Measurements from ENCODE around the gene DRICH1.

- TF ChIP-seq, protein P1, sequence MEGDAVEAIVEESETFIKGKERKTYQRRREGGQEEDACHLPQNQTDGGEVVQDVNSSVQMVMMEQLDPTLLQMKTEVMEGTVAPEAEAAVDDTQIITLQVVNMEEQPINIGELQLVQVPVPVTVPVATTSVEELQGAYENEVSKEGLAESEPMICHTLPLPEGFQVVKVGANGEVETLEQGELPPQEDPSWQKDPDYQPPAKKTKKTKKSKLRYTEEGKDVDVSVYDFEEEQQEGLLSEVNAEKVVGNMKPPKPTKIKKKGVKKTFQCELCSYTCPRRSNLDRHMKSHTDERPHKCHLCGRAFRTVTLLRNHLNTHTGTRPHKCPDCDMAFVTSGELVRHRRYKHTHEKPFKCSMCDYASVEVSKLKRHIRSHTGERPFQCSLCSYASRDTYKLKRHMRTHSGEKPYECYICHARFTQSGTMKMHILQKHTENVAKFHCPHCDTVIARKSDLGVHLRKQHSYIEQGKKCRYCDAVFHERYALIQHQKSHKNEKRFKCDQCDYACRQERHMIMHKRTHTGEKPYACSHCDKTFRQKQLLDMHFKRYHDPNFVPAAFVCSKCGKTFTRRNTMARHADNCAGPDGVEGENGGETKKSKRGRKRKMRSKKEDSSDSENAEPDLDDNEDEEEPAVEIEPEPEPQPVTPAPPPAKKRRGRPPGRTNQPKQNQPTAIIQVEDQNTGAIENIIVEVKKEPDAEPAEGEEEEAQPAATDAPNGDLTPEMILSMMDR (IDR thresholded peaks at IDR 0.05; ENCODE audit: poor library complexity) = no peak
- no peak for TF ChIP-seq EZH2 (IDR thresholded peaks at IDR 0.05; ENCODE audit: borderline replicate concordance)
- TF ChIP-seq EZH2phosphoT487 (IDR thresholded peaks at IDR 0.05; ENCODE audit: low read depth, severe bottlenecking, unreplicated experiment) = no peak
Observed at GRCh38 chr22:23606204-23607131, 25.7 kb downstream of the DRICH1 start.
